Chondrocyte (in vitro differentiated cells): Measurements from ENCODE around the gene FASN. TPM values are rescaled to one million over a fixed set of nuclear protein-coding genes. Genes with fewer than 3 reads are reported as not detected.

ENCODE experiments used
- DNase-seq: peaks from one replicate; pipeline ENCODE4 v3.0.0; 2021; ENCODE audit warnings: mixed read lengths, low spot score
- H3K27ac Mint-ChIP-seq: one replicate; pipeline ENCODE4 v1.8.0; 2021; ENCODE audit warnings: mild to moderate bottlenecking, moderate library complexity, mixed read lengths; ENCODE audit not compliant: unreplicated experiment
- H3K27me3 Mint-ChIP-seq: 2 replicates; pipeline ENCODE4 v1.8.0; 2021; ENCODE audit warnings: low read depth, mixed read lengths
- H3K36me3 Mint-ChIP-seq: 2 replicates; pipeline ENCODE4 v1.8.0; 2021; ENCODE audit warnings: low read depth, mixed read lengths
- H3K4me1 Mint-ChIP-seq: 2 replicates; pipeline ENCODE4 v1.8.0; 2021; ENCODE audit warnings: low read depth, mild to moderate bottlenecking, mixed read lengths
- H3K4me3 Mint-ChIP-seq: one replicate; pipeline ENCODE4 v1.8.0; 2021; ENCODE audit warnings: mild to moderate bottlenecking, moderate library complexity, mixed read lengths; ENCODE audit not compliant: unreplicated experiment
- H3K9me3 Mint-ChIP-seq: 2 replicates; pipeline ENCODE4 v1.8.0; 2021; ENCODE audit warnings: low read depth, mixed read lengths
- total RNA-seq: library from RNA; stranded (reverse); gene quantifications from 3 replicates; pipeline ENCODE4 v1.2.1, GENCODE V29; 2021
- TF ChIP-seq, protein P1 (sequence below): fragments of 200-600 bp; sonication (generic); IDR thresholded peaks from 2 replicates; pipeline ENCODE4 v1.5.0; 2021; ENCODE audit warnings: antibody characterized with exemption, mild to moderate bottlenecking, moderate library complexity

Gene FASN
- total RNA-seq, 1 donor from 2014 or later = 141 TPM

DNA sequence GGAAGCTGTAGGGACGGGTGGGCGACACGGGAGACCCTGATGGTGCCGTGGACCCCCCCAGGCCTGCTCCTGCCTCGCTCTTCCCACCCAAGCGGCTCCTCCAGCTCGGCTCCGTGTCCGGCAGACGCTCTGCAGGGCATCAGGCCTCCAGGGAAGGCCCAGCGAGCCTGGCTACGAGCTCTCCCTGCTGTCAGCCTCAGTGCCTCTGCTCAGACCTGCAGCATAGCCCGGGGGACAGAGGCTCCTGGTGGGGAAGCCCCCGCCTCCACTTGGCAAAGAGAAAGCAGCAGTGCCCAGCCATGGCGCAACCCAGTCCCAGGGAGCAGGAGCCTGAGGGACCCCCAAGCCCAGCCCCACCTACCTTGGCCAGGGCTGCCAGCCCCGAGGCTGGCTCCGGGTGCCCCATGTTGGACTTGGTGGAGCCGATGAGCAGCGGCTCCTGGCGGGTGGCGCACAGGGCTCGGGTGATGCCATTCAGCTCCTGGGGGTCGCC is 5.9 kb downstream of the FASN start:
- no peak for DNase-seq
- peaks cover 14% of the 10 kb centered on the region for H3K4me1 Mint-ChIP-seq
- H3K36me3 Mint-ChIP-seq = peaks cover 9% of the 10 kb centered on the region
- TF ChIP-seq, protein P1, sequence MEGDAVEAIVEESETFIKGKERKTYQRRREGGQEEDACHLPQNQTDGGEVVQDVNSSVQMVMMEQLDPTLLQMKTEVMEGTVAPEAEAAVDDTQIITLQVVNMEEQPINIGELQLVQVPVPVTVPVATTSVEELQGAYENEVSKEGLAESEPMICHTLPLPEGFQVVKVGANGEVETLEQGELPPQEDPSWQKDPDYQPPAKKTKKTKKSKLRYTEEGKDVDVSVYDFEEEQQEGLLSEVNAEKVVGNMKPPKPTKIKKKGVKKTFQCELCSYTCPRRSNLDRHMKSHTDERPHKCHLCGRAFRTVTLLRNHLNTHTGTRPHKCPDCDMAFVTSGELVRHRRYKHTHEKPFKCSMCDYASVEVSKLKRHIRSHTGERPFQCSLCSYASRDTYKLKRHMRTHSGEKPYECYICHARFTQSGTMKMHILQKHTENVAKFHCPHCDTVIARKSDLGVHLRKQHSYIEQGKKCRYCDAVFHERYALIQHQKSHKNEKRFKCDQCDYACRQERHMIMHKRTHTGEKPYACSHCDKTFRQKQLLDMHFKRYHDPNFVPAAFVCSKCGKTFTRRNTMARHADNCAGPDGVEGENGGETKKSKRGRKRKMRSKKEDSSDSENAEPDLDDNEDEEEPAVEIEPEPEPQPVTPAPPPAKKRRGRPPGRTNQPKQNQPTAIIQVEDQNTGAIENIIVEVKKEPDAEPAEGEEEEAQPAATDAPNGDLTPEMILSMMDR = no peak
- no peak overlapping the region for H3K27ac Mint-ChIP-seq
- H3K9me3 Mint-ChIP-seq = no peaks in the 10 kb centered on the region
- H3K4me3 Mint-ChIP-seq = no peak overlapping the region
- H3K27me3 Mint-ChIP-seq = no peaks in the 10 kb centered on the region

DNA sequence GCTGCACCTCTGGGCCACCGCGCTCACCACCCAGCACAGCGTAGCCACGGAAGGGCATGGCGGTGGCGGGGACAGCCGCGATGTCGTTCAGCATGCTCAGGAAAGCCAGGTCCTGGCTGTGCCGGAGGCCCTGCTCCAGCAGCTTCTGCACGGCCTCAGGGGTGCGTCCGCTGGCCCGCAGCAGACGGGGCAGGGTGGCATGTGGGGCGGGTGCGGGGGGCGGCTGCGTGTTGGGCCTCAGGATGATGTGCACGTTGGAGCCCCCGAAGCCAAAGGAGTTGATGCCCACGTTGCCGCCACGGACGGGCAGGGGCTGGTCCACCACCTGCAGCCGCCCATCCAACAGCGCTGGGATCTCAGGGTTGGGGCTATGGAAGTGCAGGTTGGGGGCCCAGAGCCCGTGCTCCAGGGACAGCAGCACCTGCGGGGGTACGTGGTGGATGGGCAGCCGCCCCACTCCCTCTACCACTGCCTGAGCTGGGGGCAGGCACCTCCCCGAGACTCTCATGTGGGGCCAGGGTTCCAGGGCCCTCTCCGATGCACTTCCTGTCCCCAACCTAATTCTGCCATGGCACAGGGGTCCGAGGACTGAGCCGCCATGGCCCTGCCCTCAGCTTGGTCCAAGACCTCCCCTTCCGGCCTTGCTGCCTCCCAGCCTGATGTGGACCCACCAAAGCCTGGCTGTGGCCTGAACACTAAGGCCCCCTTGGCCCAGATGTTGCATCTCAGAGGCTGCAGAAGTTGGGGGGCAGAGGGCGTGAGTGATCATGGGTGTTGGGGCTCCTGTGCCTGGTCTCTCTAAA is 6.6 kb downstream of the FASN start:
- H3K4me3 Mint-ChIP-seq = no peak overlapping the region
- DNase-seq = peak; percentile 89
- TF ChIP-seq, protein P1 = no peak
- no peaks in the 10 kb centered on the region for H3K9me3 Mint-ChIP-seq
- H3K27ac Mint-ChIP-seq = no peak overlapping the region
- H3K4me1 Mint-ChIP-seq = peaks cover 11% of the 10 kb centered on the region
- H3K27me3 Mint-ChIP-seq = no peaks in the 10 kb centered on the region
- H3K36me3 Mint-ChIP-seq = peaks cover 9% of the 10 kb centered on the region

DNA sequence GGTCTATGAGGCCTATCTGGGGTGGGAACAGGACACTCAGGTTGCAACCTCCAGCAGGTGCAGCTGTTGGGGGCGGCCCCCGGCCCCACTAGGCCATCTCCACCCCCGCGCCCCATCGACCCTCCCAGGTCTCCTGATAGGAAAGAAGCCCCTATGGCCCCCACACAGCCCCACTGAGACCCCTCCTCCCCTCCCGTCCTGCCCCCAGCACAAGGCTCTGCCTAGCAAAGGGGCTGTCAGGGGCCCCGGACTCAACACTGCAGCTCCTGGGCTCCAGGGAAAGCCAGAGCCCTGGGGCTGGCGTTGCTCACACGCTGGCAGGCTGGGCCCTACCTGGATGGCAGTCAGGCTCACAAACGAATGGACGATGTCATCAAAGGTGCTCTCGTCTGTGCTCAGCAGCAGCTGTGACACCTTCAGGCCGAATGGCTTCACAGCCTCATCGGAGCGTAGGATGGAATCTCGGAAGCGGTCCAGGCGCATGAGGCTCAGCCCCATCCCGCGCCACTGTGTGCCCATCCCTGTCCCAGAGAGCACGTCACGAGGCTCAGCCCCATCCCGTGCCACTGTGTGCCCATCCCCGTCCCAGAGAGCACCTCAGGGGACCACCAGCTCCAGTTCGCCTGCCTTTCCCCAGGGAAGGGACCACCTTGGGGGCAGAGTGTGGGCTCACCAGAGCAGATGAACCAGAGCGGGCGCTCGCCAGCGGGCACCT is 7.3 kb downstream of the FASN start:
- TF ChIP-seq, protein P1 = no peak
- Mint-ChIP-seq H3K4me3 (no peak overlapping the region), H3K27me3 (no peaks in the 10 kb centered on the region), H3K27ac (no peak overlapping the region), H3K9me3 (no peaks in the 10 kb centered on the region), H3K36me3 (peaks cover 8% of the 10 kb centered on the region), H3K4me1 (peaks cover 3% of the 10 kb centered on the region)
- DNase-seq = no peak

DNA sequence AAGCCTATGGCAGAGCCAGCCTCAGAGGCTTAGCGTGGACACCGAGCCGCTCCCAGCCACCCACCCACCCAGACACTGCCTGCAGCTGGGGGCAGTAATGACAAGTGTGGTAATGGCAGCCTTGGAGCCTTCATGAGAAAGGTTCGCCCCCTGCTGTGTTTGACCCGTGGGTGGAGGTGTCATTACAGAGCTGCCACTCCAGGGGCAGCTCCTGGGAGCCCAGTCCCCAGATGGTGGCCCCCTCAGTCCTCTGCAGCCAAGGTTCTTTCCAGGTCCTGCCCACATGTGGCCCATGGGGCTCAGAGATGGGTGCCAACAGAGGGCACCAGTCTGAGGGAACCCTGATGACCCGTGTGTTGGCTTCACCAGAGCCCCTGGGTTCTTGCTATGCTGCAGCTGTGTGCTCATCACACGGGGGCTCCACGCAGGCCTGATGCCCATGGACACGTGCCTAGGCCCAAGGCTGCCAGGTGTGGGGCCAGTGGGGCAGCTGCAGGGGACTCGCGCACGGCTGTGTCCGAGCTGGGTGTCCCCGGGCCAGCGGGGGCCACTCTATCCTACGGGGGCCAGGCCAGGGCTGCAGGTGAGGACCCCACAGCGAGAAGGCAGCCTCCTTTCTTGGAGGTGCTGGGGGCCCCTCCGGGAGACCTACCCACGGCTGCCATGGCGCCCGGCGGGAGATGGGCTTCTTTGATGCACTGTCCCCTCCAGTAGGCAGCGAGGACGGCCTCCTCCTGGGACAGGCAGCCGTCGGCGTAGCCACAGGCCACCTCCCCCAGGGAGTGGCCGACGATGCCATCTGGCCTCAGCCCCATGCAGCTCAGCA is 8.1 kb downstream of the FASN start:
- TF ChIP-seq, protein P1 = no peak
- H3K27ac Mint-ChIP-seq = no peak overlapping the region
- no peaks in the 10 kb centered on the region for H3K27me3 Mint-ChIP-seq
- H3K4me1 Mint-ChIP-seq = no peaks in the 10 kb centered on the region
- no peak overlapping the region for H3K4me3 Mint-ChIP-seq
- H3K9me3 Mint-ChIP-seq = no peaks in the 10 kb centered on the region
- DNase-seq = no peak
- peaks cover 8% of the 10 kb centered on the region for H3K36me3 Mint-ChIP-seq
